GM13977 (cell line): ENCODE results near the gene CLOCK.
A peak's percentile ranks its signal among the peaks of the same experiment; 100 is the strongest.

Experiments
- DNase-seq: peaks from one replicate; pipeline ENCODE4 v3.0.0; 2012; ENCODE audit warnings: low spot score
- in situ Hi-C: fragments of 300-500 bp; cut with MboI; formaldehyde crosslinking; loops from one replicate; pipeline ENCODE4 v1.12.0; 2022; ENCODE audit warnings: low sequenced_read_pairs, low pct_unique_long_range_greater_than_20kb, mixed read lengths, inconsistent platforms; ENCODE audit not compliant: unreplicated experiment
- TF ChIP-seq, protein P1 (sequence below): IDR thresholded peaks from 2 replicates; pipeline ENCODE4 v1.5.1; 2012; ENCODE audit warnings: mild to moderate bottlenecking, control low read depth; ENCODE audit not compliant: insufficient read depth; ENCODE audit errors: extremely low read depth, missing control alignments

CLOCK gene

GRCh38 chr4:55397520-55398321, 149.0 kb downstream of the CLOCK start:
- in situ Hi-C loops = no loop called here
- DNase-seq = no peak
- TF ChIP-seq, protein P1, sequence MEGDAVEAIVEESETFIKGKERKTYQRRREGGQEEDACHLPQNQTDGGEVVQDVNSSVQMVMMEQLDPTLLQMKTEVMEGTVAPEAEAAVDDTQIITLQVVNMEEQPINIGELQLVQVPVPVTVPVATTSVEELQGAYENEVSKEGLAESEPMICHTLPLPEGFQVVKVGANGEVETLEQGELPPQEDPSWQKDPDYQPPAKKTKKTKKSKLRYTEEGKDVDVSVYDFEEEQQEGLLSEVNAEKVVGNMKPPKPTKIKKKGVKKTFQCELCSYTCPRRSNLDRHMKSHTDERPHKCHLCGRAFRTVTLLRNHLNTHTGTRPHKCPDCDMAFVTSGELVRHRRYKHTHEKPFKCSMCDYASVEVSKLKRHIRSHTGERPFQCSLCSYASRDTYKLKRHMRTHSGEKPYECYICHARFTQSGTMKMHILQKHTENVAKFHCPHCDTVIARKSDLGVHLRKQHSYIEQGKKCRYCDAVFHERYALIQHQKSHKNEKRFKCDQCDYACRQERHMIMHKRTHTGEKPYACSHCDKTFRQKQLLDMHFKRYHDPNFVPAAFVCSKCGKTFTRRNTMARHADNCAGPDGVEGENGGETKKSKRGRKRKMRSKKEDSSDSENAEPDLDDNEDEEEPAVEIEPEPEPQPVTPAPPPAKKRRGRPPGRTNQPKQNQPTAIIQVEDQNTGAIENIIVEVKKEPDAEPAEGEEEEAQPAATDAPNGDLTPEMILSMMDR = no peak

DNA sequence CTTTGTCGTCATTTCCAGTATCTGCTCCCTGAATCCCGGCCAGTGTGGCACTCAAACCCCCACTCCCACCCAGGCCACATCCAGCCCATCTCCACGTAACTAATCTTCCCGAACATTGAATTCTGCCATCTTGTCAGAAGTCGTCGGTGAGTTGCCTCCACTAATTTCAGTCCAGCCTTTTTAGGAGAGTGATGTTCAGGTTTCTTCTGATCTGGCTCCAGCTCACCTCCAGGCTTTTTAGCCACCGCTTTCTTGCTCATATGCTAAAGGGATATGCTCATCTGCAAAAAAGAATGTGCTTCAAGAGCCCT, 149.6 kb downstream of the CLOCK start:
- in situ Hi-C loops = no loop called here
- TF ChIP-seq, protein P1 = no peak
- no peak for DNase-seq

GRCh38 chr4:55396308-55397125, 150.2 kb downstream of the CLOCK start:
- in situ Hi-C loops = no loop called here
- TF ChIP-seq, protein P1 = no peak
- peak; percentile 53 for DNase-seq

DNA sequence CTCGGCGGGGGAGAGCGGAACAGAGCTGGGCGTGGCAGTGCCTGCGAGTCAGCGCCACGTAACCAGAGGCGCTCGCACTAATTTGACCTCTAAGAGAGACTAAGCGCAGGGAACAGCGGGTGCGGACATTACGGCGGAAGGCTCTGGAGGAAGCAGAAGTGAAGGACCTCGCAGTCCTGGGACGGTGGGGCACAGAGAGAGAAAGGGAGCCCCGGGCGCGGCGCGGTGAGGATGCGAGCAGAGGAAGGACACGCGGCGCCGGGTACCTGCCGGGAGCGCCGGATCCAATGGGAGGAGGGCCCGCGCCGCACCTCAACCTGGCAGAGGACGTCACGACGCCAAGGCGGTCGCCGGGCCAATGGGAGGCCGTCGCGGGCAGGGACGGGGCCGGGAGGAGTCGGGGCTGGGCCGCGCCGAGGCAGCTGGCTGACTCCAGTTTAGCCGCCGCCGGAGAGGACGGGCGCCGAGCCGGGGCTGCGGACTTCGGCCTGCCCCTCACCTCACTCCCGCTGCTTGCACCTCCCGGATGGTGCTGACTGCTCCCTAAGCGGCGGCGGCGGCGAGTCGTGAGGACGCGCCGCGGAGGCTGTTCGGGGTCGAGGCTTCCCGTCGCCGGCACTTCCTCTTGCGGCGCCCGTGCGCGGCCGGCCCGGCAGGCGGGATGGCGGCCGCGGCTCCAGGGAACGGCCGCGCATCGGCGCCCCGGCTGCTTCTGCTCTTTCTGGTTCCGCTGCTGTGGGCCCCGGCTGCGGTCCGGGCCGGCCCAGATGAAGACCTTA, 151.0 kb downstream of the CLOCK start, which contains the start of gene TMEM165:
Gene TMEM165, plus strand, starts transcription at position 429 of the 779 bp plus-strand sequence. Its CDS starts 233 bp downstream, at position 662.
- in situ Hi-C loops = no loop called here
- peak; percentile 92 for DNase-seq
- TF ChIP-seq, protein P1 = no peak

- in situ Hi-C loops = no loop called here
These were observed 151.5 kb downstream of the CLOCK start for GRCh38 chr4:55395218-55395528.

More at GRCh38 chr4:55395218-55395528, 151.5 kb downstream of the CLOCK start:
- TF ChIP-seq, protein P1 = no peak
- DNase-seq = no peak
